ENCODE data around the gene OR7D4.
"Not testable (repeated sequence)": the region's sequence is repeated elsewhere in the genome, so short reads cannot be mapped to it uniquely, and the experiment has no call there.

The OR7D4 gene

DNA sequence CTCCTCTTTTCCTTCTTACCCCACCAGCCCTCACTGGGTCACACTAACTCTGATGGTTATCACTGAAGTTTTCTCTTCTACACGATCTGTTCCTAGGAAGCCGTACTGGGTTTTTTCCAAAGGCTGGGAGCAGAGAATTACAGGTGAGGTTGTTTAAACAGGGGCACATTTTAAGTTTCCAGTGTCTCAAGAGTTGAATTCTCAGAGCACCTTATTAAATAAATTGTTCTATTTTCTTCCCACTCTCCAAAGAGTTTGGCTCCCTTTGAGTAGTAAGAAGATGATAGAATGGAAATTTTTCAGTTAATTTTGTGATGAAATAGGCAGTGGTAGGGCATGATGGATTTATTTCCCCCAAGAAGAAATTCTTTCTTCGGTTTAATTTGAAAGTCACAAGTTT is at the start of gene OR7D4:
OR7D4 (minus strand) TSS at position 101 of the 400 bp plus-strand sequence. CDS start 4,752 bp downstream, outside the sequence.
- DNase-seq, result no peak

GRCh38 chr19:9251236-9251635 is 31.8 kb upstream of the OR7D4 start:
- no peak for DNase-seq

DNA sequence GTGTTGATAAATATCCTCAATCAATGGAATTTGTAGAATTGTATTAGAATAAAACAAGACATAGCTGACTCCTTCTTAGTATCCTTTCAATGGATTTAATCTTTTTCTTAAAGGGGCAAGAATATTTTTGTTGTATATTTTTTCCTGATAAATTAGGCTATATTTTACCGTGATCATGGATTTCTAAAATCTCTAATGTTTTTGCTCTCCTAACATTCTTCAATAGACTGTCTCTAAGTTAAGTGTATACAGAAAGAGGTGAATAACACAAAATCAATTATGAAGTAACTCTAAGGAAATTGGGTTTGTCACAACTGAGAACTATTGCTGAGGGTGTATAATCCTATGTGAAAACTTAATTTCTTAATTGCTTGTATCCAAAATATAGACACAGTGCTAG is 31.2 kb upstream of the OR7D4 start, which contains the start of gene OR7E24:
OR7E24 (plus strand) TSS at position 301 of the 400 bp plus-strand sequence. CDS start 114 bp downstream, outside the sequence.
- DNase-seq, result no peak

GRCh38 chr19:9205501-9206113 is 13.8 kb downstream of the OR7D4 start:
- no peak for DNase-seq

GRCh38 chr19:9198044-9198443 is 21.3 kb downstream of the OR7D4 start:
- DNase-seq, result not testable (repeated sequence)

DNA sequence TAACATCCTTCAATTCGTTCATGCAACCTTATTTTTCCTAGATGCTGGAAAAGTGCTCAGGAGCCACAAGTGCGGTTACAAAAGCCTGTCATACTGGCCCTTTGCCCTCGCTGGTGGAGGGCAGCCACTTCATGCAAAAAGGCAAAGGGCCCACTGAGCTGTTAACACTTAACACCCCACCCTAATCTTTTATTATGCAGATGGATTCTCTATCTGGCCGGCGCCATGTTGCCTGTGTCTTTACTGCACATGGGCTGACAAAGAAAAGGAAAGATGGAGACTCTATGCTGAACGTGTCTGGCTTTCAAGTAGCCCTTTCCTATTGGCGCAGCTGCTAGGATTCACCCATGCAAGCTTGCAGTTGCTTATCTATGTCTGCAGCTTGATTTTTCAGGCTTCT is 29.9 kb downstream of the OR7D4 start:
- DNase-seq, result no peak

- DNase-seq, result no peak
Measured at GRCh38 chr19:9187191-9187590, 32.2 kb downstream of the OR7D4 start.

GRCh38 chr19:9183000-9183399 is 36.4 kb downstream of the OR7D4 start:
- DNase-seq, result no peak

GRCh38 chr19:9178901-9179300 is 40.5 kb downstream of the OR7D4 start, which contains the start of gene OR7D2:
Gene OR7D2, plus strand, starts transcription at chr19:9178979. Its CDS starts 6,803 bp downstream, at chr19:9185782.
- DNase-seq, result no peak

GRCh38 chr19:9175326-9175725 is 44.1 kb downstream of the OR7D4 start:
- DNase-seq, result no peak

DNA sequence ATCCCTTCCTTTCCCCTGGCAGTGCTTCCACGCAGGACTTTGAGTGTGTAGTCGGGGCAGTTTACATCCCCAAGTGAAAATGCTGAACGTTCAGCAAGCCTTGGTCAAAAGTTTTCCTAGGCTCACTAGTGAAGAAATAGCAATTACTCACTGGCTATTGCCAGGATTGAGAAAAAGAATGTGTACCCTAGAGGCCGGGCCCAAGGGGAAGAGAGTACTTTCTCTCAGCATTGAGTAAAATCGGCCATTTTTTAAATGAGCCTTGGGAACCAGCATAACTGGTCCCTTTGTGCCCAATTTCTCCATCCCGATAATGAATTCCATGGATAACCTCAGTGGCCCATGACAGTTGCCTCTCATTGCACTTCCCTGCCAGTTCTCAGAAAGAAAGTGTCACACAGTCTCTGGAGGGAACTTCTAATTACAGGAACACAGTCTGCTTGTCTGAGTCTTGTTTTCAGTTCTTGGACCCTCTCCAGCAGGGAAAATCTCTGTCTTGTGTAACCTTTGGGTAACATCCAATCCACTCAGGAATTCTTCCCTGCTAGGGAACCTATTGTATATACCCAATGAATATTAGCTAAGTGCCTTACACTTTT is 47.9 kb downstream of the OR7D4 start:
- DNase-seq, result no peak

GRCh38 chr19:9166846-9167245 is 52.5 kb downstream of the OR7D4 start:
- no peak for DNase-seq

- no peak for DNase-seq
Measured at GRCh38 chr19:9165261-9165660, 54.1 kb downstream of the OR7D4 start.

- DNase-seq, result no peak
Measured at GRCh38 chr19:9161427-9161826, 58.0 kb downstream of the OR7D4 start.

Measured in NCI-H446 treated with DMSO at 0.1 percent for 48 hours (cell line).